Measurements from ENCODE around the gene RNASET2.

Gene RNASET2

GRCh38 chr6:166980738-166981137 lies 24.4 kb upstream of the RNASET2 start:
- DNase-seq (ENCODE audit: low read depth in 1 of 2, low spot score in 1 of 2): no peak
- H3K27me3 ChIP-seq (ENCODE audit: insufficient read depth, poor library complexity, severe bottlenecking): no peaks in the 10 kb centered on the region
- no peak overlapping the region for H3K4me3 ChIP-seq (replicated peaks; ENCODE audit: insufficient read depth, low read length)

DNA sequence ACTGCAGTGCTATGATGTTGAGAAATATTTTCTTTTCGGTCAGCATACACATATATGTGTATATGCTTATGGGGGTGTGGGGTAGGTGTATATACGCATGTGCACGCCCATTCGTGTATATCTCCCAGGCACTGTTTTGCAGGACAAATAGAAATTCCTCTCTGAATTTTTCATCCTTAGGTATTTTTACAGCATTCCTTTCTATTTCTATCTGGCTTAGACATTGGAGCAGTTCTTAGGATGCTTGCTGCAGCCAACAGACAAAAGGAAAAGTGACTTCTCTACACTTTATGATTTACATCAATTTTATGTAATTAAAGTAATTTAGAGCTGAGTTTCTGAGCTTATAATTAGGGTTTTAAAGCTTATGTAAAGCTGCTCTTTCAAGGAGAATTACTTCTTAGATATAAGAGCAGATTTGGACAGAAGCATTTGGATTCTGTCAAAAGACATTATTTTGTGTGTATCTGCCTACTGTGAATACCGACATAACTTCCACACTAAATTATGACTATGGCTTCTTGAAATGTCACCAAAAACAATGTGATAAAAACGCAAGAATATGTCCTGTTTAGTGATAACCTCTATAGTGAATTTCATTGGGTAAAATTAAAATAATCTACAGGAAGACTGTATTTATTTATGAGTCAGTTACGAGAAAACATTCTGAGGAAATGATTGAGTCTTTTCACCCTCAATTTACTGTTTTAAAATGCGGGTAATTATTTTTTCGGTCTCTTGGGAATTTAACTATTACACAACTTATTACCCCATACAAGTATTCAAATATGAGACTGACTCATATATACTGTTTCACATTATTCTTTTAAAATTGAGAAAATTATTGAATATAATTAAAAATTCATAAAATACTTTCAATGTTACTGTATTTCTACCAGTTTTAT lies 21.5 kb upstream of the RNASET2 start:
- TF ChIP-seq SPI1 (IDR thresholded peaks at IDR 0.05; ENCODE audit: borderline replicate concordance, low read depth) (no peak), POLR2AphosphoS5 (IDR thresholded peaks at IDR 0.05; ENCODE audit: low read depth) (no peak), CTCF (IDR thresholded peaks at IDR 0.05; ENCODE audit: insufficient read depth, low read length) (no peak), REST (IDR thresholded peaks at IDR 0.05; ENCODE audit: insufficient replicate concordance, low read depth) (no peak), GABPA (IDR thresholded peaks at IDR 0.05; ENCODE audit: low read depth) (no peak)
- DNase-seq (ENCODE audit: low read depth in 1 of 2, low spot score in 1 of 2): no peak

More at GRCh38 chr6:166980738-166981137, 24.4 kb upstream of the RNASET2 start:
- TF ChIP-seq SPI1 (IDR thresholded peaks at IDR 0.05; ENCODE audit: borderline replicate concordance, low read depth): no peak
- H3K27ac ChIP-seq (replicated peaks): no peak overlapping the region

DNA sequence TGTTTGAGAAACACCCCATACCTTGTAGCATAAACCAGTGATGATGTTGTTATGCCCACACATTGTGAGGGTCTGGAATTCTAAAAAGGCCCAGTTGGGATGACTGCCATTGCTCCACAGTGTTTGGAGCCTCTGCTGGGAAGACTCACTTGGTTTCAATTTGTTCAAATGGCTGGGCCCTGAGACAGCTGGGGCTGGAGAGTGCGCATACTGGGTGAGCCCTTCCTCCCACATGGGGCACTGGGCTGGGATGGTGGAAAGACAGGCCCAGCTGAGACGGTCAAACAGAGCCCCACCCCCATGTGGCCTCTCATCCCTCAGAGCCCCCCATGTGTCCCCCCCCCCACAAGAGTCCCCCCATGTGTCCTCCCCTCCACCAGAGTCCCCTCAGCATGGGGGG lies 20.3 kb upstream of the RNASET2 start:
- no peak overlapping the region for H3K4me3 ChIP-seq (replicated peaks; ENCODE audit: insufficient read depth, low read length)
- H3K27ac ChIP-seq (replicated peaks): no peak overlapping the region
- H3K27me3 ChIP-seq (ENCODE audit: insufficient read depth, poor library complexity, severe bottlenecking): no peaks in the 10 kb centered on the region

More for the DNA sequence above, 21.5 kb upstream of the RNASET2 start:
- Histone ChIP-seq H3K27ac (replicated peaks) (no peak overlapping the region), H3K27me3 (ENCODE audit: insufficient read depth, poor library complexity, severe bottlenecking) (no peaks in the 10 kb centered on the region), H3K4me3 (replicated peaks; ENCODE audit: insufficient read depth, low read length) (no peak overlapping the region)

More for the DNA sequence above, 20.3 kb upstream of the RNASET2 start:
- TF ChIP-seq REST (IDR thresholded peaks at IDR 0.05; ENCODE audit: insufficient replicate concordance, low read depth): no peak
- no peak for TF ChIP-seq POLR2AphosphoS5 (IDR thresholded peaks at IDR 0.05; ENCODE audit: low read depth)
- no peak for TF ChIP-seq GABPA (IDR thresholded peaks at IDR 0.05; ENCODE audit: low read depth)
- no peak for TF ChIP-seq CTCF (IDR thresholded peaks at IDR 0.05; ENCODE audit: insufficient read depth, low read length)
- no peak for TF ChIP-seq SPI1 (IDR thresholded peaks at IDR 0.05; ENCODE audit: borderline replicate concordance, low read depth)
- no peak for DNase-seq (ENCODE audit: low read depth in 1 of 2, low spot score in 1 of 2)

Measured in HL-60 (cell line).